HG03457 (cell line): Measurements from ENCODE around the gene CD79A.

ENCODE experiments used
- ATAC-seq: cut with Tn5 transposase; IDR thresholded peaks from one replicate; pipeline ENCODE4 v1.9.1; 2021; ENCODE audit warnings: moderate number of reproducible peaks; ENCODE audit not compliant: unreplicated experiment

The CD79A gene

DNA sequence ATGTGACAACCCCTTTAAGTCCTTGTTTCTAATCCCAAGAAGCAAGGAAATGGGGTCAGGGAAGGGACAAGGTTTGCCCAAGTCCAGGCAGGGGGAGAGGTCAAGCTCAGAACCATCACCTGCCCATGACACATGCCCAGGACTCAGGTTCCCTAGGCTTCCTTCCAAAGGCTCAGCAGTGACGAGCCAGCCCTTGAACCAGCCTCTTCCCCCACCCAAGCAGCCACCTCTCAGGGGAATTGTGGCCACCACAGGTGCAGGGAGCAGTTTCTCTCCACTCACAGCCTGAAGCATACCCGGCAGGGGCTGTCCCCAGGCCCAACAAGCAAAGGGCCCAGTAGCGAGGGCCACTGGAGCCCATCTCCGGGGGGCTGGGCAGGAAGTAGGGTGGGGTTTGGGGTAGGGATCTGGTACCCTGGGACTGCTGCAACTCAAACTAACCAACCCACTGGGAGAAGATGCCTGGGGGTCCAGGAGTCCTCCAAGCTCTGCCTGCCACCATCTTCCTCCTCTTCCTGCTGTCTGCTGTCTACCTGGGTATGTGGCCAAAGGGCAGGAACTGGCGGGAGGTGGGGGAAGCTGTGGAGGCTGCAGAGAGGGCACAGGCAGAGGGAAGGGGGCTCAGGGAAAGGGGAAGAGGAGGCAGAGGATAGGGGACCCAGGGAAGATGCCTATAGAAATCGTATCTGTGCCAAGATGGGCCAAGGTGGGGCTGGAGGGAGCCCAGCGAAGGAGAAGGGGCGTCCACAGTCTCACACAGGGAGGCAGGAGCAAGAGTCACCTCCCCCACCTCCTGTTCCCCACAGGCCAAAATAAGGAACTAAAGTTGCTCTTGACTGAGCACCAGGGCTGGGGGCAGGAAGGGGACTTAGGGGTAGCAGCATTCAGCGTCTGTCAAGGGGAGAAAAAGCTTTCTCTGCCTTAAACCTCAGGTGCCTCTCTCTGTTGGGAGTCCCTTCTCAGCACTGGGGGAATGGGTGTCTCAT, at the start of gene CD79A:
TSS of gene CD79A (plus strand) at position 433 of the 986 bp plus-strand sequence. CDS start at position 459, 26 bp downstream.
- peak; percentile 48 for ATAC-seq

DNA sequence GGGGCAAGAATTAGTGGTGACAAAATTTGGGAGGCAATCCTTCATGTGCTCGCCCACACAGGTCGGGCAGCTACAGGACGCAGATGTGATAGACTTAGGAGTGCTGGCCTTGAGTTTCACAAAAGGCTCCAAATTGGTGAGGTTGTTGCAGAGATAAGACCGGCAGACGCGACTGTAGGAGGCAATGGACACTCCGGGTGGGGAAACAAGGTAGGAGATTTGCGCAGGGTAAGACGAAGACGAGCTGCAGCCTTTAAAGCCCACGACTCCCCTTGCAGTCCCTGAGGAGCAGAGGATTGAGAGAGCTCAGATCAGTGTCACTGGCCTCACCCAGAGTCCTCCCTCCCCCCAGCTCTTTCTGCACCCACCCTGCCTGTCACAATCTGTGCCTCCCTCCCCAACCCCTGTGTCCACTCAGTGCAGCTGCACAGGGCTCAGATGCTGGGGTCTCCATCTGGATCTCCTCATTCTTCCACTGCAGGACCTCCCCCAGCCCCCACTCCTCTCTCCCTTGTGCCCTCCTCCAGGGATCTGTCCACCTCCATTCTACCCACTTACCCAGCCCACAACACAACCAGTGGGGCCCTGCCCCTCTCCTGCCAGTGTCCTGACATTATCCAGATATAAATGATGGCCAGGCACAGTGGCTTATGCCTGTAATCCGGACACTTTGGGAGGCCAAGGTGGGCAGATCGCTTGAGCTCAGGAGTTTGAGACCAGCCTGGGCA, 38.9 kb upstream of the CD79A start:
- no peak for ATAC-seq

DNA sequence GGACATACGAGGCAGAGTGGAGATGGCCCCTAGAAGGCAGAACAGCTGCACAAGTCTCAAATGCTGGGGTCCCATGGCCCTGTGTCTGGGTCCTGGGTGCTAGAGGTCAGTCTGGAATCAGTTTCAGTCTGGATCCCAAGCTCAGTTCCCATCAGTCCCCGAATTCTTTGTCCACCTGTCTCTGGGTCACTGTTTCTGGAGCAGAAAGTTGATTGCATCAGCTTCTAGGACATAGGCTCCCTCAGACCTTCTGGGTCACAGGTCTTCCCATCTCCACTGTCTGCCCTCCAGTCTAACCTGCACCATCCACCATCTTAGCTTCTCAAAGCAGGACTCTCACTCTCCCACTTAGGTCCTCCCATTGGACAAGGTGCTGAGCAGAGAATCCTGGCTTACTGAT, 37.9 kb upstream of the CD79A start:
- ATAC-seq: no peak

DNA sequence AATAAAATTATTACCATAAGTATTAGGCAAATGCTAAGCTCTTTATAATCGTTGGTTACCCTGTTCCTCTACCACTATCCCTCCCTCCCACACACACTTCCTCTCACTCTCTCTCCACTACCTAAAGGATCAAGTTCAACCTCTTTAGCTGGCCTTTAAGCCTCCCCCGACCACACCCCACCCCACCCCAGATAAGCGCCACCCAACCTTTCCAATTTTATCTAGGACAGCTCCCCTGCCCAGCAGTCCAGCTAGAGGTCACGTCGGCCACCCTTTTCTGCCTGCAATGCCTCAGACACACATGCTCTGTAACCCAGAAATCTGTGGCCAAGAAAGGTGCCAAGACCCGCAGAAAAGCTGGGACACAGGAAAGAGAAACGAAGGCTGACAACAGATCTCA, 33.7 kb upstream of the CD79A start:
- no peak for ATAC-seq

DNA sequence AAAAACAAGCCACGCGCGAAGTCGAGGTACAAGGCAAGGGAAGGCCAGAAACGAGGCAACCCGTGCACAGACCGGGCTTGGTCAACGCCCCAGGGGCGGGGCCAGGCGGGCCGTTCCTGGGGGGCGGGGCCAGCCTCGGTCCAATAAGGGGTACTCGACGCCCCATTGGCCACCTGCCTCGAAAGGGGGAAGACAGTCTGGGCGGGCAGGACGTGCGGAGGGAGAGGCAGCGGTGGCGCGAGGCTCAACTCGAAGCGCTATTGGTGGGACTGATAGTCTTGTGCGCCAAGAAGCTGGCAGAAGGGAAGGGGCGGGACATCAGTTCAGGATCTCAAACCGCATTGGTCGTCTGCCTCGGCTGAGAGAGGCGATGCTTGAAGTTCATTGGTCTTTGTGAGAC, 32.5 kb upstream of the CD79A start, which contains the start of gene LYPD4:
TSS of gene LYPD4 (minus strand) at position 83 of the 400 bp plus-strand sequence. CDS start 5,398 bp downstream, outside the sequence.
- no peak for ATAC-seq

DNA sequence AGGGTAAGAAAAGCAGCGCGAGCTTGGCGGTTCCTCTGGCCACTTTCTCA, 32.3 kb upstream of the CD79A start, which contains the start of gene DMRTC2:
TSS of gene DMRTC2 (plus strand) at position 42 of the 50 bp plus-strand sequence. CDS start 2,387 bp downstream, outside the sequence.
- no peak for ATAC-seq

DNA sequence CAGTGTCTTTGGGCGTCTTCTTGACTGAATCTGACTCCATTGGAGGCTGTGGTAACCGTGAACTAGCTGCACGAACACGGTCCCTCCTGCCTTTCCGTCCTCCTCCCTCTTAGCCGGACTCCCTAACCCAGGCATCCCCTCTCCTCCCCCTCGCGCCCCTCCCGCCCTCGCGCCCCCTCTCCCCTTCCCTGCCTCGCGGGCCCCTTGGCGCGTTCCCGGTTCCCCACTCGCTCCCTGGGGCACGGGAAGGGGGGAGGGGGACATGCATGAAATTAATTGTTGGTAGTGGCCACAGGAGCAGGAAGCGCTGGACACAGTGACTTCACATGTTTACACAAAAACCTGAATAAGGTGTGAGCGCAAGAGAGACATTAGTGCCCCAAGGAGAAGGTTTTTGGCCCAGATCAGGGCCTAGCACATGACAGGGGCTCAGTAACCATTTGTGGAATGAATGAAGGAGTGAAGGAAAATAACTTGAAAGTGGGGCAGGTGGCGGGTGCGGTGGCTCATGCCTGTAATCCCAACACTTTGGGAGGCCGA, 32.0 kb upstream of the CD79A start:
- ATAC-seq: no peak

DNA sequence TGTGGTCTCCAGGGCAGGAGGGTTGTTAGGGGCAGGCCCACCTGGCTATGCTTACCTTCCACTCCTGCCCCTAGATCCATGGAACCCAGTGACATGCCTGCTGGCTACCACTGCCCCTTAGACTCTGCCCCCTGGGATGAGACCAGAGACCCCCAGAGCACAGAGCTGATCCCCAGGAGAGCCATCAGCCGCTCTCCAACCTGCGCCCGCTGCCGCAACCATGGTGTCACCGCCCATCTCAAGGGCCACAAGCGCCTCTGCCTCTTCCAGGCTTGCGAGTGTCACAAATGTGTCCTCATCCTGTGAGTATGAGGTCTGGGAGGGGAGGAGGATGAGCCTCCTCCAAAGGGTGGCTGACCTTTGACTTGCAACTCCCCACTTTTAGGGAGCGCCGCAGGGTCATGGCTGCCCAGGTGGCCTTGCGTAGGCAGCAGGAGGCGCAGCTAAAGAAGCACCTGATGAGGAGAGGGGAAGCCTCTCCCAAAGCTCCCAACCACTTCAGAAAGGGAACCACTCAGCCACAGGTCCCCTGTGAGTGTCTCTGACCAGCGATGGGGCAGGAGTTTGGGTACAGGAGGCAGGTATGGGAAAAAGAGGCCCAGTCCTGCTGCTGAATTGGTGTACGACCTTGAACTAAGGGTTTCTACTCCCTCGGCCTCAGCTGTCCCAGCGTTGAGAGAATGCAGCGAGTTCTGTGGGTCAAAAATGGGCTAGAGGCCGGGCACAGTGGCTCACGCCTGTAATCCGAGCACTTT, 29.6 kb upstream of the CD79A start:
- no peak for ATAC-seq

DNA sequence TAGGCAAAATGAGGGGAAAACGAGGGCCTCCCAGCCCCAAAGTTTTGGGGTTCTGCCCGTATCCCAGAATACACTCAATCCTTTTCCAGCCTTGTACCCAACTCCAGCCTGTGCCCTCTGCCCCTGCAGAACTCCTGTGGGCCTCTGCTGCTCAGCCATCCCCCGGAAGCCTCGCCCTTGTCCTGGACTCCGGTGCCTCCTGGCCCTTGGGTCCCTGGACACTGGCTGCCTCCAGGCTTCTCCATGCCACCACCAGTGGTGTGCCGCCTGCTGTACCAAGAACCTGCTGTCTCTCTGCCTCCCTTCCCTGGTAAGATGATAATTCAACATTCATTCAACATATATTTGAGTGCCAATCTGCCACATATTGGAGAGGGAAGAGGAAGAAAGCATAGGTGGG, 28.4 kb upstream of the CD79A start:
- no peak for ATAC-seq

DNA sequence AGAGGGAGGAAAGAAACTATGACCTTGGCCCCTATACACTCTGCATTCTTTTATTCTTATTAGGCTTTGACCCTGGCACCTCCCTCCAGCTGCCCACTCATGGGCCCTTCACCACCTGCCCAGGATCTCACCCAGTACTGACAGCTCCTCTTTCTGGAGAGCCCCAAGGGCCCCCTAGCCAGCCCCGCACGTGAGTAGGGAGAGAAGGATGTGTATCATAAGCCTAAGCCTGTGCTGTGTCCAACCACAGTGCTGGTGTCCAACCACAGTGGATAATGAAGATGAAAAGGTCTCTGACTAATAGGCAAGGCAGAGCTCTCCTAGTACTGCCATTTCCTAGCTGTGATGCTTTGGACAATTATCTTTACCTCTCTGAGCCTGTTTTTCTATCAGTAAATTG, 28.0 kb upstream of the CD79A start:
- no peak for ATAC-seq

DNA sequence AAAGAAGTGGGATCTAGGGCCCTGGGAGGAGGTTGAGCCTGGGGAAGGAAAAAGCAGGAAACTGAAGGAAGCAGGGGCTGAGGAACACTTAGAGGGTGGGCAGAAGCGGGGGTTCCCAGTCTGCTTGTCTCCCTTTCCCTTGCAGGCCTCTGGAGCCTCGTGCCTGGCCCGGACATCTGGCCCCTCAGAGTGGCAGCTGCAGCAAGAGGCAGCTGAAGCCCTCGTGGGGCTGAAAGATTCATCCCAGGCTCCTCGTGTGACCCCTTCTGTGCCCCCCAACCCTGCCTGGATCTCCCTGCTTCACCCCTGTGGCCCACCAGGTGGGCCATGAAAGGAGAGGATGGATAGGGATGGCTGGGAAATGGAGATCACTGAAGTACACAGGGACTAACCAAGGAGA, 26.7 kb upstream of the CD79A start:
- no peak for ATAC-seq

DNA sequence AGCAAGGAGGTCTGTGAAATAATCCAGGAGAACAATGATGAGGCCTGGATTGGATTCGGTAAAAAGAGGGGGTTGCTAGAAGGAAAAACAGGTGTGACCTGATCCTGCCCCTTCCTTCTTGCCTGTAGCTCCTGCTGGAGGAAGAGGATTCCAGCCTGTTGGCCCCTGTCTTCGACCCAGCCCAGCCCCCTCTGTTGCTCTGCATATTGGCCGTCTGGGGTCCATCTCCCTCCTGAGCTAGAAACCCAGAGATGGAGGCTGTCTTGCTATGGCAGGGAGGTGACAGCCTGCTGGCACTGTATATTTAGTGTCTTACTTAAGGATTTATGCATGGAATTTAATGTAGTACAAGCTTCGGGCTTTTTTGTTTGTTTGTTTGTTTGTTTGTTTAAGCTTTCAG, 25.6 kb upstream of the CD79A start:
- ATAC-seq: no peak

DNA sequence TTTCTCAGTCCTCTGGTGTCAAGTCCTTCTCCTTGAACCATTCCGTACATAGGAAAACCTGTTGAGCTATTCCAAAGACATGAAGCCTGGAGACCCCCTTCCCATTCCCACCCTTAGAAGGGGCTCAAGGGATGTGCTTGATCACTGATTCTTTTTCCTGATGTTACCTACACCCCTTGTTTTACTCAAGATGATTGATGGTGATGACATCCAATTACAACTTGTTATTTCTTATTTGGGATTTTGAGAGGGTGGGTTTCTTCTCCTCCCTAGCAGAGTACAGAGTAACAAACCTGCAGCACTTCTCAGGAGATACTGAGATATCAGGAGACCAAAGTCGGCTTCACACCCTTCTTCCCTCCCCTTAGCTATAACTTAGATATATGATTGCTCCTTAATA, 23.7 kb upstream of the CD79A start:
- no peak for ATAC-seq

DNA sequence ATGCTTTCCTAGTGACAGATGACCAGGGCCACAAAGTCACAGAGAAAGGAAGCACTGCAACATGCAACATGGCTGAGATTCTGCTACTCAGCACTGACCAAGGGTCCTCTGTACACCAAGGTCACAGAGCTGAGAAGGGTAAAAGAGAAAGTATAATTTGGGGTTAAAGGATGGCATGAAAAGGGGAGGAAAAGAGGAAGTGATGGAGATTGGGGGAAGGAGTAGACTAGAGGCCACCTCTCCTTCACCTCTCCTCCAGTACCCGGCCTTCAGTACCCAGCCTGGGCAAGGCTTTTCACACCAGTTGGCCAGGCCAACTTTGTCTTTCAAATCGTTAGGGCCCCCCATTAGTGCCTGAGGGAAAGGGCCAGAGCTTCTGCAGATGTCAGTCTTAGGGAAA, 23.3 kb upstream of the CD79A start:
- no peak for ATAC-seq

DNA sequence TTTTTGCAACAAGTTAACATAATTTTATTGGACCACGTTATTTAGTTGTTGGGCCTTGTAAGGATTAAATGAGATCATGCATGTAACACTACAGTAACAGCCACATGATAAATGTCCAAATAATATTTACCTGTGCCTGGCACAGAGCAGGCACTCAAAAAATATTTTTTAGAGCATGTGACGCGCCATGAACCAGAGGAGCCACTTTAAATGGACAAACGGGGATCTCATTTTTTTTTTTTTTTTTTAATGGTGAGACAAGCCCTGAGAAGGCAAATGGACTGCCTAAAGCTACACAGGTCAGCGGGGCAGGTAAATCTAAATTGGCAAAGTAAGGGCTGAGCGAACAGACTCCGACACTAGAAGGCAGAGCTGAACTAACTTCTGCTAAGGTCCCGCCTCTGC, 17.9 kb upstream of the CD79A start:
- no peak for ATAC-seq

DNA sequence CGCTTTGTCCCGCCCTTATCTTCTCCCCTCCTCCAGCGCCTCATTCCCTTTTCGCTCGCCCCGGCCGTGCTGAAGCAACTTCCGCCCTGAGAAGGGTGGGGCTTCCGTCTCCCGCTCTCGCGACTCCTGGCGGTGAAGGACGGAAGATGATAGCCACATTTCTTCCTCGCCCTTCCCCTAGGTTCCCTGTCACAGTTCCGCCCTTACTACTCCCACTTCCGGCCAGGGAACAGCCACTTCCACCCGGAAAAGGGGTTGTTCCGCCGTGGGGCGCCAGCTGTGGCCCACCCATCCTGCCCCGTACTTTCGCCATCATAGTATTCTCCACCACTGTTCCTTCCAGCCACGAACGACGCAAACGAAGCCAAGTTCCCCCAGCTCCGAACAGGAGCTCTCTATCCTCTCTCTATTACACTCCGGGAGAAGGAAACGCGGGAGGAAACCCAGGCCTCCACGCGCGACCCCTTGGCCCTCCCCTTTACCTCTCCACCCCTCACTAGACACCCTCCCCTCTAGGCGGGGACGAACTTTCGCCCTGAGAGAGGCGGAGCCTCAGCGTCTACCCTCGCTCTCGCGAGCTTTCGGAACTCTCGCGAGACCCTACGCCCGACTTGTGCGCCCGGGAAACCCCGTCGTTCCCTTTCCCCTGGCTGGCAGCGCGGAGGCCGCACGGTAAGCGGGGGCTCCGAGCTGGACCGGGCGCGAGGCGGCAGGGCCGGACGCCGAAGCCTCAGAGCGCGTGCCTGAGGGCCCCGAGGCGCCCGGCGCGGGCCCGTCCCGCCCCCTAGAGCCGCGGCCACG, 17.3 kb upstream of the CD79A start, which contains the start of gene RPS19:
TSS of gene RPS19 (plus strand) at position 638 of the 801 bp plus-strand sequence. CDS start 520 bp downstream, outside the sequence.
- ATAC-seq: peak; percentile 69

DNA sequence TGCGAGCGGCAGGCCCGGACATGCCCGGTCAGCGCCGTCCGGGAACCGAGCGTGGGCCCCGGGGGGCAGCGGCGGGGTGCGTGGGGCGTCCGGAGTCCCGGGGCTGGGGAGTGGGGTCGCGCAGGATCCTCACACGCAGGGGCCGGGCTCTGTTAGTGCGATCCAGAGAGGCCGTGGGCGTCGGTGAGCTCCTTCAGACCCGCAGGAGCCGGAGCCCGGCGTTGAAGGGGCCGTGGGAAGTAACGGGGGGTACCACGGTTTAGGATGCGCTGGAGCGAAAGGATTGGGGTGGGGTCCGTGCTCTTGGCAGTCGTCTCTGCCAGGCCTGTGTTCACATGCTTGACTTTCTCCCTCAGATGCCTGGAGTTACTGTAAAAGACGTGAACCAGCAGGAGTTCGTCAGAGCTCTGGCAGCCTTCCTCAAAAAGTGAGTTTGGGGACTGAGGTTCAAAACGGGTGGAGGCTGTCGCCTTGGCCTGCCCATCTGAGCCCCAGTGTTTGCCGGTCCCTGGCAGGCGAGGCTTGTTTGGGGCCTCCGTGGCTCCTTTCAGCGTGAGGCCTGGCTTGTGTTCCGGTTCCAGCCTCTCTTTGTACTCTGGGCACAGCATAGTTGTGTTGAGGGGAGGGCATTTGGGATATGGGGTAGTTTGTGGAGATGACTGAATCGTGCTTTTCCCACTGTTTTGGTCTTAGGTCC, 16.5 kb upstream of the CD79A start:
- ATAC-seq: peak; percentile 23

DNA sequence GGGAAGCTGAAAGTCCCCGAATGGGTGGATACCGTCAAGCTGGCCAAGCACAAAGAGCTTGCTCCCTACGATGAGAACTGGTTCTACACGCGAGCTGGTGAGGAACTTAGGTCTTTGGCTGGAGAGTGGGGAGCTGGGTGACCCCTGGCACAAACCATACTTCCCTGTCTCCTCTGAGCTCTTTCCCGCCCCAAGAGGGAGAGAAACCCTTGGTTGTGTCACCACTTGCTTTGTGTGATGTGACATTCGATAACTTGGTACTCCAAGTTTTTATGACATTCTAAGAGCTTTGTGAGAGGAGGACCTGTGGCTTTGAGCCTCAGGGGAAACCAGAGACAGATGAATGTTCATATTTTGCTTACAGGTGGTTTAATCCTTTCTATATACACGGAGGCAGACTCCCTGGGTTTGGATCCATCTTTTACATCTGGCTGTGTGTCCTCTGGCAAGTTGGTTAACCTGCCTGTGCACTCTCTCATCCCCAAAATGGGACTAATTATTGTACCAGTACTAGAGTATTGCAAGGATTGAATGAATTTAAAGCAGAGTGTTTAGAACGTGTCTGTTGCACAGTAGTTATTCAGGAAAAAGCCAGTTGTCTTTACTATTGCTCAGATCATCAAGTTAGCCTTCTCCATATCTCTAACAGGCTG, 15.8 kb upstream of the CD79A start:
- ATAC-seq: no peak

DNA sequence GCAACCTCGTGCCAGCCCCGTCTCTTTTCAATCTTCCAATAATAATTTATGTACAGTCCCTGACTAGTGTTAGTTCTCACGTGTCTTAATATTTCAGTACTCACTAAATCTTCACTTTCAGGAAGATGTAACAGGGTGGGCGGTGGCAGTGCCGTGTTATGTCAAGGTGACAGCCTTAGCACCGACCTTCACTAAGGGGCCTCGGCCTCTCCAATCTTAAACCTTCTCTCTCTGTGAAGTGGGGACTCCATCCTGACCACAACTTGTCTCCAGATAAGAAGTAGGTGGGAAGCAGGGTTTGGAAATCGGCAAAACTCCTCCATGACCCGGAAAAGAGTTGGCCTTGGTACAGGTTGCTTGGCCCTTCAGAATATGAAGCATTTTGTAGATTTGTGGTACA, 15.2 kb upstream of the CD79A start:
- ATAC-seq: no peak
